MCF 10A (cell line): ENCODE data around the gene TRAPPC3L. TPM values are rescaled to one million over a fixed set of nuclear protein-coding genes. Genes with fewer than 3 reads are reported as not detected.
A peak's percentile ranks its signal among the peaks of the same experiment; 100 is the strongest.

Experiments
- BruUV-seq: library from RNA; stranded (reverse); fragments of 400-500 nt; replicated peaks from 2 replicates; lab custom pipeline; 2021; lab: Mats Ljungman, UMichigan
- CTCF ChIA-PET: fragments of 300-600 bp; sonication (Branson Sonifier 250); formaldehyde crosslinking; extraction: SDS; loops from one replicate; lab custom pipeline; 2021; ENCODE audit warnings: antibody characterized with exemption, inconsistent platforms; lab: Yijun Ruan, JAX
- POLR2A ChIA-PET: fragments of 300-600, 350-650 bp; sonication (Branson Sonifier 250); formaldehyde crosslinking; extraction: SDS; loops from one replicate; lab custom pipeline; 2020; ENCODE audit warnings: antibody characterized with exemption, inconsistent platforms; lab: Yijun Ruan, JAX
- DNase-seq: peaks from one replicate; pipeline ENCODE4 v3.0.0-alpha.2; 2018; ENCODE audit not compliant: unreplicated experiment
- H3K27ac Mint-ChIP-seq: one replicate; pipeline ENCODE4 v1.8.0; 2022; ENCODE audit warnings: mild to moderate bottlenecking, low read depth, mixed read lengths; ENCODE audit not compliant: unreplicated experiment
- H3K27me3 Mint-ChIP-seq: one replicate; pipeline ENCODE4 v1.8.0; 2022; ENCODE audit warnings: mixed read lengths; ENCODE audit not compliant: insufficient read depth, unreplicated experiment
- H3K36me3 Mint-ChIP-seq: one replicate; pipeline ENCODE4 v1.8.0; 2022; ENCODE audit warnings: mild to moderate bottlenecking, moderate library complexity, mixed read lengths; ENCODE audit not compliant: insufficient read depth, unreplicated experiment
- H3K4me1 Mint-ChIP-seq: one replicate; pipeline ENCODE4 v1.8.0; 2022; ENCODE audit warnings: mixed read lengths; ENCODE audit not compliant: insufficient read depth, unreplicated experiment
- H3K4me3 Mint-ChIP-seq: one replicate; pipeline ENCODE4 v1.8.0; 2022; ENCODE audit warnings: mild to moderate bottlenecking, moderate library complexity, mixed read lengths; ENCODE audit not compliant: unreplicated experiment
- H3K9me3 Mint-ChIP-seq: one replicate; pipeline ENCODE4 v1.8.0; 2022; ENCODE audit warnings: mixed read lengths; ENCODE audit not compliant: unreplicated experiment
- CTCF ChIP-seq: fragments of 200-600 bp; IDR thresholded peaks from one replicate; pipeline ENCODE4 v1.8.0; 2022; ENCODE audit warnings: antibody characterized with exemption, mild to moderate bottlenecking; ENCODE audit not compliant: unreplicated experiment
- intact Hi-C: fragments of 100-400 bp; cut with micrococcal nuclease; formaldehyde crosslinking; loops from 2 replicates; pipeline ENCODE4 v1.14.1; 2022
- total RNA-seq: library from RNA; stranded (reverse); gene quantifications from 2 replicates; pipeline ENCODE4 v1.2.3, GENCODE V29; 2022

Gene TRAPPC3L
- total RNA-seq, 1 experiment from 2014 or later, result not detected

GRCh38 chr6:116547358-116547757 is 1.9 kb upstream of the TRAPPC3L start:
- Mint-ChIP-seq H3K9me3 (no peaks in the 10 kb centered on the region), H3K27ac (no peak overlapping the region), H3K4me3 (no peak overlapping the region), H3K36me3 (no peaks in the 10 kb centered on the region), H3K4me1 (no peaks in the 10 kb centered on the region), H3K27me3 (no peaks in the 10 kb centered on the region)
- no TSS peak for BruUV-seq
- intact Hi-C loops, result no loop called here
- no peak for DNase-seq
- ChIA-PET CTCF (interaction anchor here (0.9 to 1.8 kb wide), 4 partner anchors 9 to 15 kb away, joined by 3 to 17 read pairs (median 6); no protein-coding TSS in a partner anchor), POLR2A (no interaction called here)
- no peak for TF ChIP-seq CTCF

- Mint-ChIP-seq H3K27ac (no peak overlapping the region), H3K4me3 (no peak overlapping the region), H3K9me3 (no peaks in the 10 kb centered on the region), H3K27me3 (no peaks in the 10 kb centered on the region), H3K36me3 (no peaks in the 10 kb centered on the region), H3K4me1 (no peaks in the 10 kb centered on the region)
- POLR2A ChIA-PET, result interaction anchor here (0.5 to 0.9 kb wide), 2 partner anchors 14 to 57 kb away, joined by 3 read pairs; no protein-coding TSS in a partner anchor
- CTCF ChIA-PET, result interaction anchor here (0.5 to 3.5 kb wide), 4 partner anchors 10 to 21 kb away, joined by 3 to 25 read pairs (median 14); no protein-coding TSS in a partner anchor
- intact Hi-C loops, result no loop called here
- no peak for TF ChIP-seq CTCF
- no peak for DNase-seq
- no TSS peak for BruUV-seq
These were observed 2.3 kb downstream of the TRAPPC3L start for GRCh38 chr6:116543149-116543548.

- Mint-ChIP-seq H3K4me1 (no peaks in the 10 kb centered on the region), H3K9me3 (no peaks in the 10 kb centered on the region), H3K4me3 (no peak overlapping the region), H3K27ac (no peak overlapping the region), H3K36me3 (no peaks in the 10 kb centered on the region), H3K27me3 (no peaks in the 10 kb centered on the region)
- BruUV-seq, result no TSS peak
- no peak for TF ChIP-seq CTCF
- intact Hi-C loops, result no loop called here
- no peak for DNase-seq
- POLR2A ChIA-PET, result interaction anchor here (0.7 to 1.5 kb wide), 5 partner anchors 11 to 74 kb away, joined by 3 to 8 read pairs (median 4); partner anchors contain the start of genes CALHM4 and RSPH4A
- CTCF ChIA-PET, result interaction anchor here (0.6 to 3.5 kb wide), 5 partner anchors 9 to 57 kb away, joined by 3 to 25 read pairs (median 9); no protein-coding TSS in a partner anchor
These were observed 3.1 kb downstream of the TRAPPC3L start for GRCh38 chr6:116542426-116542825.

- peak; percentile 70 for DNase-seq
- intact Hi-C loops, result loop anchor here (1.0 to 5.0 kb wide), 2 partner anchors 25 to 311 kb away; no protein-coding TSS in a partner anchor
- BruUV-seq, result no TSS peak
- CTCF ChIA-PET, result interaction anchor here (0.8 to 5.1 kb wide), 13 partner anchors 9 to 267 kb away, joined by 3 to 108 read pairs (median 9); partner anchors contain the start of genes CALHM4, RWDD1 and TRAPPC3L
- H3K4me1 Mint-ChIP-seq, result peaks cover 2% of the 10 kb centered on the region
- no peaks in the 10 kb centered on the region for H3K27me3 Mint-ChIP-seq
- TF ChIP-seq CTCF, result peak; percentile 51
- no peak overlapping the region for H3K4me3 Mint-ChIP-seq
- no peak overlapping the region for H3K27ac Mint-ChIP-seq
- no peaks in the 10 kb centered on the region for H3K36me3 Mint-ChIP-seq
- no peaks in the 10 kb centered on the region for H3K9me3 Mint-ChIP-seq
- POLR2A ChIA-PET, result interaction anchor here (0.8 kb wide), 1 partner anchor 256 kb away, joined by 3 read pairs; the partner anchor contains the start of gene TSPYL1
These were observed 9.3 kb downstream of the TRAPPC3L start for GRCh38 chr6:116536216-116536621.
